Neutrophil (primary cell): ENCODE data around the gene SLC4A1.

ENCODE experiments used
- H3K27ac ChIP-seq: fragments of 200-600 bp; sonication (generic); 2 replicates; pipeline ENCODE4 v1.5.1; 2016; ENCODE audit warnings: mild to moderate bottlenecking, moderate library complexity
- H3K27me3 ChIP-seq: fragments of 200-600 bp; sonication (generic); 2 replicates; pipeline ENCODE4 v1.6.0; 2016; ENCODE audit warnings: mild to moderate bottlenecking
- H3K36me3 ChIP-seq: fragments of 200-600 bp; sonication (generic); 2 replicates; pipeline ENCODE4 v1.5.1; 2017
- H3K4me1 ChIP-seq, 2 experiments: fragments of 200-600 bp in 1 of 2; sonication (generic) in 1 of 2; 1 replicate in 1 of 2; 2 replicates in 1 of 2; pipeline versions ENCODE4 v1.5.1 to v1.6.1; 2013 to 2016; ENCODE audit warnings: low read depth in 1 of 2, low read length in 1 of 2, mild to moderate bottlenecking in 1 of 2, moderate library complexity in 1 of 2; ENCODE audit not compliant: control insufficient read depth in 1 of 2, insufficient read depth in 1 of 2
- H3K4me3 ChIP-seq, 2 experiments: fragments of 200-600 bp in 1 of 2; sonication (generic) in 1 of 2; 1 replicate in 1 of 2; 2 replicates in 1 of 2; pipeline ENCODE4 v1.5.1; 2013 to 2016; ENCODE audit warnings: low read depth in 1 of 2, low read length in 1 of 2, mild to moderate bottlenecking in 1 of 2, moderate library complexity in 1 of 2
- H3K9me3 ChIP-seq: fragments of 200-600 bp; sonication (generic); 2 replicates; pipeline ENCODE4 v1.5.1; 2016
- CTCF ChIP-seq: fragments of 200-600 bp; sonication (generic); IDR thresholded peaks from 2 replicates; pipeline ENCODE4 v1.5.1; 2016; ENCODE audit warnings: antibody characterized with exemption

Gene SLC4A1

GRCh38 chr17:44254361-44255095 is 13.4 kb downstream of the SLC4A1 start:
- H3K36me3 ChIP-seq, result no peaks in the 10 kb centered on the region
- no peak overlapping the region for H3K27ac ChIP-seq
- no peaks in the 10 kb centered on the region for H3K4me1 ChIP-seq
- no peak overlapping the region for H3K4me3 ChIP-seq
- H3K9me3 ChIP-seq, result no peaks in the 10 kb centered on the region
- H3K27me3 ChIP-seq, result no peaks in the 10 kb centered on the region
- TF ChIP-seq CTCF, result no peak

GRCh38 chr17:44253006-44253405 is 14.9 kb downstream of the SLC4A1 start:
- no peak for TF ChIP-seq CTCF
- H3K4me3 ChIP-seq, result no peak overlapping the region
- H3K9me3 ChIP-seq, result no peaks in the 10 kb centered on the region
- H3K4me1 ChIP-seq, result no peaks in the 10 kb centered on the region
- H3K36me3 ChIP-seq, result no peaks in the 10 kb centered on the region
- no peaks in the 10 kb centered on the region for H3K27me3 ChIP-seq
- no peak overlapping the region for H3K27ac ChIP-seq

DNA sequence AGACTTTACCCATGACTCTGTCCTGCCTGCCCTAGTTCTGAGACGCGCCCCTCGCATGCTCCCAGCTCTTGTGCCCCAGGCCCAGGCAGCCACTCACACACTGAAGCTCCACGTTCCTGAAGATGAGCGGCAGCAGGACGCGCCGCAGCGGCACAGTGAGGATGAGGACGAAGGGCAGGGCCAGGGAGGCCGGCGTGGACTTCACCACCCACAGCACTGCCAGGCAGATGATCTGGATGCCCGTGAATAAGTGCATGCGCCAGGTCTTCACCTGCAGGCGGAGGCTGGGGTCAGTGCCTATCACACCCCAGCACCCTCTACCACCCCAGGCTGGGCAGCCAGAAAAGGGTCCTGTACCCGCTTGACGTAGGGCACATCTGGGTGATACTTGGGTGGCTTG is 16.9 kb downstream of the SLC4A1 start:
- Histone ChIP-seq H3K27me3 (no peaks in the 10 kb centered on the region), H3K4me1 (no peaks in the 10 kb centered on the region)

GRCh38 chr17:44249501-44250246 is 18.3 kb downstream of the SLC4A1 start:
- TF ChIP-seq CTCF, result no peak
- H3K36me3 ChIP-seq, result no peaks in the 10 kb centered on the region
- H3K4me3 ChIP-seq, result no peak overlapping the region
- no peak overlapping the region for H3K27ac ChIP-seq
- no peaks in the 10 kb centered on the region for H3K4me1 ChIP-seq
- no peaks in the 10 kb centered on the region for H3K9me3 ChIP-seq
- H3K27me3 ChIP-seq, result no peaks in the 10 kb centered on the region

More for the DNA sequence above, 16.9 kb downstream of the SLC4A1 start:
- Histone ChIP-seq H3K27ac (no peak overlapping the region), H3K9me3 (no peaks in the 10 kb centered on the region), H3K4me3 (no peak overlapping the region), H3K36me3 (no peaks in the 10 kb centered on the region)
- TF ChIP-seq CTCF, result no peak

DNA sequence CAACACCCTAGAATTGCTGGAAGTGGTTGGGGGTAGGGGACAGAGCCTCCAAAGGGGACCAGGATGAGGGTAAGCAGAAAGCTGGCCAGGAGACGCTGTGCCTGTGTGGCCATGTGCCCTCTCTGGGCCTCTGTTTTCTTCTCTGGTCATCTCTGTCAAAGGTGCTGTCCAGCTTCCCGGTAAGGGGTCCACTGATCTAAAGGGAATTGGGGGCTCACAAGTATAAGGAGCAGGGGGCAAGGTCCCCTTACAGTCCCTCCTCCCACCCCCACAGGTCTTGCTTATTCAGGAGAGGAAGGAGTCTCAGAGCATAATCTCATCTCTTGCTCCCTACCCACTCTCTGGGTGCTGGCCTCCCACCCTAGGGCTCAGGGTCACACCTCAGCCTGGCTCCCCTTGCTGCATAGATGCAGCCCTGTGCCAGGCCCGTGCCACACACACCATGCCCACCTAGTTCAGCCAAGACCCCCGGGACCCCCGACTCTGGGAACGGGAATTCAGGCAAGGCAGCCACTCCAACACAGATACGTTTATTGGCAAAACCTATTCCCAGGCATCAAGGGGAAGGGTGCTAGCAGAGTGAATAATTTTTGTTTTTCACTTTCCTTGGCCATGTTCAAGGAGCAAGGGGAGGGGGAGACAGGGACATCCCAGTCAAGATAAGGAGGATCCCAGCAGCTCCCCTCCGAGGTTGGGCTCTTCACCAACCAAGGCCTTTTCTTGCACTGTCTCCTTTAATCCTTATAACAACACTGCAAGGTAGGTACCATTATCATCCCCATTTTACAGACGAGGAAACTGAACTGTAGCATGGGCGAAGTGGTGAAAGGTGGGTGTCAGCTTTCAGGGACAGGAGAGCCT is 19.8 kb downstream of the SLC4A1 start:
- Histone ChIP-seq H3K27me3 (no peaks in the 10 kb centered on the region), H3K4me3 (no peak overlapping the region), H3K4me1 (no peaks in the 10 kb centered on the region), H3K27ac (no peak overlapping the region), H3K9me3 (no peaks in the 10 kb centered on the region), H3K36me3 (no peaks in the 10 kb centered on the region)
- TF ChIP-seq CTCF, result no peak
